HepG2 (cell line): ENCODE results near the gene ATP6V1C2. TPM values are rescaled to one million over a fixed set of nuclear protein-coding genes. Genes with fewer than 3 reads are reported as not detected.

Experiments used
- HNRNPLL ChIP-seq: fragments of 200-400 bp; formaldehyde crosslinking; IDR thresholded peaks from 2 replicates; pipeline ENCODE4 v1.6.1; 2017; ENCODE audit warnings: mild to moderate bottlenecking, low read depth, low read length; ENCODE audit not compliant: poor library complexity, severe bottlenecking
- KLF9 ChIP-seq: IDR thresholded peaks from 2 replicates; pipeline ENCODE4 v1.6.1; 2016; ENCODE audit warnings: low read depth
- MTA1 ChIP-seq: sonication (generic); formaldehyde crosslinking; IDR thresholded peaks from 2 replicates; pipeline ENCODE4 v1.4.0; 2020; ENCODE audit warnings: missing genetic modification reagents, mild to moderate bottlenecking, borderline replicate concordance
- NBN ChIP-seq: fragments of 450-650 bp; conservative IDR thresholded peaks from 2 replicates; pipeline ENCODE4 v1.6.1; 2017
- TP53 ChIP-seq: sonication (generic); formaldehyde crosslinking; conservative IDR thresholded peaks from 2 replicates; pipeline ENCODE4 v1.4.0; 2020; ENCODE audit warnings: missing genetic modification reagents
- ZNF577 ChIP-seq: sonication (generic); formaldehyde crosslinking; IDR thresholded peaks from 2 replicates; pipeline ENCODE4 v1.4.0; 2020; ENCODE audit warnings: mild to moderate bottlenecking, low read depth, missing genetic modification reagents, borderline replicate concordance
- polyA plus RNA-seq, 8 experiments: library from polyadenylated mRNA; depleted of rRNA in 3 of 8; stranded (reverse) in 7 of 8; unstranded in 1 of 8; fragments of >200 nt; fragmentation: Illumina TruSeq in 4 of 8; extraction: Trizol in 4 of 8; gene quantifications; 2 replicates each; pipeline versions ENCODE4 v1.2.1 to v1.2.3, GENCODE V29; 2011 to 2016; ENCODE audit warnings: low read depth in 4 of 8, missing spikeins in 1 of 8, mixed read lengths in 1 of 8; ENCODE audit not compliant: insufficient read depth in 1 of 8
- total RNA-seq, 5 experiments: library from RNA; depleted of rRNA; stranded (reverse); fragments of >200 nt; fragmentation: Illumina TruSeq; extraction: Trizol; gene quantifications; 2 replicates each; pipeline ENCODE4 v1.2.3, GENCODE V29; 2016; ENCODE audit warnings: low read depth in 1 of 5
- TF ChIP-seq, protein P1 (sequence below): sonication (generic); formaldehyde crosslinking; IDR thresholded peaks from 2 replicates; pipeline ENCODE4 v1.4.0; 2020; ENCODE audit warnings: missing genetic modification reagents, borderline replicate concordance
- TF ChIP-seq, protein P2 (sequence below): sonication (generic); formaldehyde crosslinking; IDR thresholded peaks from 2 replicates; pipeline ENCODE4 v1.4.0; 2020; ENCODE audit warnings: missing genetic modification reagents, borderline replicate concordance

The ATP6V1C2 gene
- total and polyA plus RNA-seq, 2 of the 13 experiments (the other 11 are each of a cell fraction or from before 2014, with no cell fraction given), result 0.04 to 0.29 TPM

DNA sequence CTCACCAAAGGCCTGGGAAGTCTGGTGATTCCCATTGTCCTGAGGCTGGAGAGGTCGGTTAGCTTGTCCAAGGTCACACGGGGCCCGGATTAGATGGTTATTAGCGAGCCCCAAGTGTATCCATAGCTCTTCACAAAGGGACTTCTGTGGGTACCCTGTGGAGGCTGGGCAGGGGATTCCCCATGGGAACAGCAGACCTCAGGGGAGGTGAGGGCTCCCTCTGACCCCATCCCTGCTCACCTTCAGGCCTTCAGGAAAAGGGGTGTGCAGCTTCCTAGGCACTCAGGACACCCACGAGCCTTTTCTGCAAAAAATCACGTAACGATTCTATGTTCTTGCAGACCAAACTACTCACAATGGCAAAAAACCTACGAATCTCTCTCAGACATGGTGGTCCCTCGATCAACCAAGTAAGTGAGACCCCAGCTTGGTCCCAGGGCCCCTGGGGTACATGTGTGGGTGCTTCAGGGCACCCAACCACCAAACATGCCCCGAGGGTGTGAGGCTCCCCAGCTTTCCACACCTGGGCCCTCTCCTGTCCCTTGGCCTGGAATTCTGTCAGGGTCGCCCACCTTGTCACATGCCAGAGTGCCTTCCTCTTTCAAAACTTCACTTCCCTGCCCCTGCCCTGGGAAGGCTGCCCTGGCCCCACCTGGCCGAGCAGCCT lies 50.9 kb downstream of the ATP6V1C2 start (continued):
- TF ChIP-seq HNRNPLL, result no peak
- TF ChIP-seq, protein P1, sequence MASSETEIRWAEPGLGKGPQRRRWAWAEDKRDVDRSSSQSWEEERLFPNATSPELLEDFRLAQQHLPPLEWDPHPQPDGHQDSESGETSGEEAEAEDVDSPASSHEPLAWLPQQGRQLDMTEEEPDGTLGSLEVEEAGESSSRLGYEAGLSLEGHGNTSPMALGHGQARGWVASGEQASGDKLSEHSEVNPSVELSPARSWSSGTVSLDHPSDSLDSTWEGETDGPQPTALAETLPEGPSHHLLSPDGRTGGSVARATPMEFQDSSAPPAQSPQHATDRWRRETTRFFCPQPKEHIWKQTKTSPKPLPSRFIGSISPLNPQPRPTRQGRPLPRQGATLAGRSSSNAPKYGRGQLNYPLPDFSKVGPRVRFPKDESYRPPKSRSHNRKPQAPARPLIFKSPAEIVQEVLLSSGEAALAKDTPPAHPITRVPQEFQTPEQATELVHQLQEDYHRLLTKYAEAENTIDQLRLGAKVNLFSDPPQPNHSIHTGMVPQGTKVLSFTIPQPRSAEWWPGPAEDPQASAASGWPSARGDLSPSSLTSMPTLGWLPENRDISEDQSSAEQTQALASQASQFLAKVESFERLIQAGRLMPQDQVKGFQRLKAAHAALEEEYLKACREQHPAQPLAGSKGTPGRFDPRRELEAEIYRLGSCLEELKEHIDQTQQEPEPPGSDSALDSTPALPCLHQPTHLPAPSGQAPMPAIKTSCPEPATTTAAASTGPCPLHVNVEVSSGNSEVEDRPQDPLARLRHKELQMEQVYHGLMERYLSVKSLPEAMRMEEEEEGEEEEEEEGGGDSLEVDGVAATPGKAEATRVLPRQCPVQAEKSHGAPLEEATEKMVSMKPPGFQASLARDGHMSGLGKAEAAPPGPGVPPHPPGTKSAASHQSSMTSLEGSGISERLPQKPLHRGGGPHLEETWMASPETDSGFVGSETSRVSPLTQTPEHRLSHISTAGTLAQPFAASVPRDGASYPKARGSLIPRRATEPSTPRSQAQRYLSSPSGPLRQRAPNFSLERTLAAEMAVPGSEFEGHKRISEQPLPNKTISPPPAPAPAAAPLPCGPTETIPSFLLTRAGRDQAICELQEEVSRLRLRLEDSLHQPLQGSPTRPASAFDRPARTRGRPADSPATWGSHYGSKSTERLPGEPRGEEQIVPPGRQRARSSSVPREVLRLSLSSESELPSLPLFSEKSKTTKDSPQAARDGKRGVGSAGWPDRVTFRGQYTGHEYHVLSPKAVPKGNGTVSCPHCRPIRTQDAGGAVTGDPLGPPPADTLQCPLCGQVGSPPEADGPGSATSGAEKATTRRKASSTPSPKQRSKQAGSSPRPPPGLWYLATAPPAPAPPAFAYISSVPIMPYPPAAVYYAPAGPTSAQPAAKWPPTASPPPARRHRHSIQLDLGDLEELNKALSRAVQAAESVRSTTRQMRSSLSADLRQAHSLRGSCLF (CRISPR knock-in tag), result no peak
- no peak for TF ChIP-seq MTA1 (CRISPR knock-in tag)
- TF ChIP-seq NBN, result no peak
- no peak for TF ChIP-seq ZNF577 (CRISPR knock-in tag)
- TF ChIP-seq, protein P2, sequence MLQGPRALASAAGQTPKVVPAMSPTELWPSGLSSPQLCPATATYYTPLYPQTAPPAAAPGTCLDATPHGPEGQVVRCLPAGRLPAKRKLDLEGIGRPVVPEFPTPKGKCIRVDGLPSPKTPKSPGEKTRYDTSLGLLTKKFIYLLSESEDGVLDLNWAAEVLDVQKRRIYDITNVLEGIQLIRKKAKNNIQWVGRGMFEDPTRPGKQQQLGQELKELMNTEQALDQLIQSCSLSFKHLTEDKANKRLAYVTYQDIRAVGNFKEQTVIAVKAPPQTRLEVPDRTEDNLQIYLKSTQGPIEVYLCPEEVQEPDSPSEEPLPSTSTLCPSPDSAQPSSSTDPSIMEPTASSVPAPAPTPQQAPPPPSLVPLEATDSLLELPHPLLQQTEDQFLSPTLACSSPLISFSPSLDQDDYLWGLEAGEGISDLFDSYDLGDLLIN (CRISPR knock-in tag), result no peak
- no peak for TF ChIP-seq TP53 (CRISPR knock-in tag)
- TF ChIP-seq KLF9 (CRISPR knock-in tag), result no peak
